HCT116 (cell line): ENCODE data around the gene LTBR. TPM values are rescaled to one million over a fixed set of nuclear protein-coding genes. Genes with fewer than 3 reads are reported as not detected.

Source experiments
- ATAC-seq: fragments of 200-7000 bp; cut with Tn5 transposase; 2 replicates; pipeline ENCODE4 v1.9.1; 2020; ENCODE audit warnings: mild to moderate bottlenecking, moderate library complexity
- BruUV-seq: library from RNA; stranded (reverse); fragments of 400-500 nt; replicated peaks from 2 replicates; lab custom pipeline; 2021; lab: Mats Ljungman, UMichigan
- CTCF ChIA-PET: fragments of 300-600 bp; sonication (Branson Sonifier 250); formaldehyde crosslinking; loops from one replicate; lab custom pipeline; 2021; ENCODE audit warnings: antibody characterized with exemption; lab: Charles Lee
- POLR2A ChIA-PET: fragments of 300-600, 350-600 bp; sonication (Branson Sonifier 250); formaldehyde crosslinking; loops from one replicate; lab custom pipeline; 2021; ENCODE audit warnings: antibody characterized with exemption; lab: Charles Lee
- RAD21 ChIA-PET, 2 experiments: fragments of 300-600 bp; sonication (Branson Sonifier 250); formaldehyde crosslinking; loops; one replicate each; lab custom pipeline; 2023; ENCODE audit warnings: low total read pairs in 2 of 2; ENCODE audit not compliant: uncharacterized antibody in 2 of 2, unreplicated experiment in 2 of 2, low non-redundant PET in 1 of 2; lab: Charles Lee
- DNase-seq: peaks from one replicate; pipeline ENCODE4 v3.0.0-alpha.2; 2010; ENCODE audit warnings: low read depth, low spot score
- H2AFZ ChIP-seq: fragments of 200-600 bp; shearing (Covaris generic), sonication (generic); 2 replicates; pipeline ENCODE4 v1.6.1; 2017; ENCODE audit warnings: low read depth, mixed run types, mixed read lengths, antibody characterized with exemption, low read length; ENCODE audit not compliant: poor library complexity, severe bottlenecking
- H3K27ac ChIP-seq: 2 replicates; pipeline ENCODE4 v1.5.1; 2012; ENCODE audit warnings: low read depth, low read length
- H3K27me3 ChIP-seq: fragments of 200-600 bp; sonication (generic); 2 replicates; pipeline ENCODE4 v1.6.1; 2016; ENCODE audit warnings: mixed run types, low read length, mixed read lengths; ENCODE audit not compliant: insufficient read depth
- H3K36me3 ChIP-seq, 2 experiments: fragments of 200-500 bp in 1 of 2; fragments of 200-600 bp in 1 of 2; sonication (Bioruptor generic) in 1 of 2; sonication (generic) in 1 of 2; 2 replicates each; pipeline versions ENCODE4 v1.5.1 to v1.6.1; 2014 to 2016; ENCODE audit warnings: low read length in 2 of 2, inconsistent platforms in 1 of 2, mixed read lengths in 1 of 2, mixed run types in 1 of 2; ENCODE audit not compliant: insufficient read depth in 2 of 2, control insufficient read depth in 1 of 2
- H3K4me1 ChIP-seq, 2 experiments: fragments of 200-600 bp in 1 of 2; sonication (generic) in 1 of 2; 2 replicates each; pipeline versions ENCODE4 v1.5.1 to v1.6.1; 2012 to 2017; ENCODE audit warnings: low read length in 2 of 2, inconsistent platforms in 1 of 2, mild to moderate bottlenecking in 1 of 2, mixed read lengths in 1 of 2, mixed run types in 1 of 2, moderate library complexity in 1 of 2; ENCODE audit not compliant: insufficient read depth in 2 of 2, control insufficient read depth in 1 of 2
- H3K4me2 ChIP-seq: fragments of 200-600 bp; sonication (generic); 2 replicates; pipeline ENCODE4 v1.6.1; 2017; ENCODE audit warnings: mixed run types, low read length, mixed read lengths
- H3K4me3 ChIP-seq, 2 experiments: fragments of 200-600 bp in 1 of 2; sonication (generic) in 1 of 2; replicated peaks in 1 of 2; 2 replicates each; pipeline ENCODE4 v1.5.1; 2011 to 2016; ENCODE audit warnings: low read length in 2 of 2, control low read depth in 1 of 2, low read depth in 1 of 2, mild to moderate bottlenecking in 1 of 2, mixed read lengths in 1 of 2, mixed run types in 1 of 2
- H3K79me2 ChIP-seq: fragments of 200-600 bp; sonication (generic); 2 replicates; pipeline ENCODE4 v1.6.1; 2017; ENCODE audit warnings: mild to moderate bottlenecking, mixed run types, low read length, moderate library complexity, mixed read lengths; ENCODE audit not compliant: insufficient read depth
- H3K9ac ChIP-seq: fragments of 200-600 bp; sonication (generic); 2 replicates; pipeline ENCODE4 v1.6.1; 2016; ENCODE audit warnings: low read length, mixed read lengths
- H3K9me2 ChIP-seq: fragments of 200-600 bp; sonication (generic), shearing (Covaris generic); 2 replicates; pipeline ENCODE4 v1.6.1; 2017; ENCODE audit warnings: mixed run types, mild to moderate bottlenecking, moderate library complexity; ENCODE audit not compliant: insufficient read depth
- H3K9me3 ChIP-seq, 2 experiments: fragments of 200-500 bp in 1 of 2; fragments of 200-600 bp in 1 of 2; sonication (Bioruptor generic) in 1 of 2; sonication (generic) in 1 of 2; 2 replicates each; pipeline ENCODE4 v1.6.1; 2014 to 2017; ENCODE audit warnings: low read length in 2 of 2, mixed read lengths in 2 of 2, inconsistent platforms in 1 of 2, low read depth in 1 of 2, mild to moderate bottlenecking in 1 of 2, mixed run types in 1 of 2, moderate library complexity in 1 of 2; ENCODE audit not compliant: control insufficient read depth in 1 of 2, insufficient read depth in 1 of 2
- H4K20me1 ChIP-seq: fragments of 200-600 bp; sonication (generic), shearing (Covaris generic); 2 replicates; pipeline ENCODE4 v1.6.1; 2017; ENCODE audit warnings: mixed run types, mild to moderate bottlenecking, moderate library complexity; ENCODE audit not compliant: insufficient read depth
- ATF3 ChIP-seq: IDR thresholded peaks from 2 replicates; pipeline ENCODE4 v1.6.1; 2012
- CEBPB ChIP-seq: IDR thresholded peaks from 2 replicates; pipeline ENCODE4 v1.6.1; 2012; ENCODE audit warnings: low read depth
- EGR1 ChIP-seq: IDR thresholded peaks from 2 replicates; pipeline ENCODE4 v1.6.1; 2012; ENCODE audit warnings: low read depth
- EZH2 ChIP-seq: fragments of 200-600 bp; sonication (generic); IDR thresholded peaks from 2 replicates; pipeline ENCODE4 v1.6.1; 2017; ENCODE audit warnings: antibody characterized with exemption, mixed run types
- FOSL1 ChIP-seq: IDR thresholded peaks from 2 replicates; pipeline ENCODE4 v1.6.1; 2012; ENCODE audit warnings: low read depth
- POLR2A ChIP-seq: IDR thresholded peaks from 2 replicates; pipeline ENCODE4 v1.7.0; 2011; ENCODE audit warnings: borderline replicate concordance; ENCODE audit not compliant: insufficient read depth, insufficient read length; ENCODE audit errors: extremely low read depth
- RAD21 ChIP-seq: IDR thresholded peaks from 2 replicates; pipeline ENCODE4 v1.6.1; 2012; ENCODE audit warnings: low read depth, mild to moderate bottlenecking
- SIN3A ChIP-seq: IDR thresholded peaks from 2 replicates; pipeline ENCODE4 v1.6.1; 2012; ENCODE audit warnings: low read depth
- SRF ChIP-seq: IDR thresholded peaks from 2 replicates; pipeline ENCODE4 v1.6.1; 2012; ENCODE audit warnings: low read depth
- TCF7L2 ChIP-seq: IDR thresholded peaks from 2 replicates; pipeline ENCODE4 v1.7.0; 2011; ENCODE audit warnings: borderline replicate concordance, inconsistent platforms; ENCODE audit not compliant: insufficient read depth, insufficient read length; ENCODE audit errors: extremely low read depth
- YY1 ChIP-seq: IDR thresholded peaks from 2 replicates; pipeline ENCODE4 v1.6.1; 2011; ENCODE audit warnings: low read length, low read depth, moderate library complexity, mild to moderate bottlenecking; ENCODE audit not compliant: insufficient replicate concordance; ENCODE audit errors: extremely low read depth
- ZBTB33 ChIP-seq: IDR thresholded peaks from 2 replicates; pipeline ENCODE4 v1.6.1; 2011; ENCODE audit warnings: mild to moderate bottlenecking, low read length, moderate library complexity; ENCODE audit not compliant: insufficient replicate concordance; ENCODE audit errors: extremely low read depth
- intact Hi-C: fragments of 100-400 bp; cut with micrococcal nuclease; formaldehyde crosslinking; loops from 2 replicates; pipeline ENCODE4 v1.10.0; 2022
- total RNA-seq: library from RNA; stranded (reverse); gene quantifications from one replicate; pipeline ENCODE4 v1.2.1, GENCODE V29; 2021; ENCODE audit not compliant: unreplicated experiment
- TF ChIP-seq, protein P1 (sequence below): IDR thresholded peaks from 2 replicates; pipeline ENCODE4 v1.6.1; 2012; ENCODE audit warnings: low read depth

Gene LTBR
- total RNA-seq, 1 experiment from 2014 or later = 128 TPM

- TF ChIP-seq ZBTB33 = no peak
- TF ChIP-seq POLR2A = peak; percentile 36
Observed at GRCh38 chr12:6376079-6376869, 7.7 kb upstream of the LTBR start (continued).

- intact Hi-C loops = loop anchor here (2.0 kb wide), 1 partner anchor 40 kb away; no protein-coding TSS in a partner anchor
- RAD21 ChIA-PET = interaction anchor here in 1 of 2 experiments (1.5 kb wide), 1 partner anchor 41 kb away, joined by 7 read pairs; no protein-coding TSS in a partner anchor
- no TSS peak for BruUV-seq
- TF ChIP-seq EGR1 = no peak
- TF ChIP-seq POLR2A = no peak
- TF ChIP-seq TCF7L2 = no peak
- TF ChIP-seq YY1 = no peak
- TF ChIP-seq CEBPB = no peak
- TF ChIP-seq ZBTB33 = no peak
- no peak for TF ChIP-seq ATF3
- TF ChIP-seq SIN3A = no peak
- TF ChIP-seq, protein P1, sequence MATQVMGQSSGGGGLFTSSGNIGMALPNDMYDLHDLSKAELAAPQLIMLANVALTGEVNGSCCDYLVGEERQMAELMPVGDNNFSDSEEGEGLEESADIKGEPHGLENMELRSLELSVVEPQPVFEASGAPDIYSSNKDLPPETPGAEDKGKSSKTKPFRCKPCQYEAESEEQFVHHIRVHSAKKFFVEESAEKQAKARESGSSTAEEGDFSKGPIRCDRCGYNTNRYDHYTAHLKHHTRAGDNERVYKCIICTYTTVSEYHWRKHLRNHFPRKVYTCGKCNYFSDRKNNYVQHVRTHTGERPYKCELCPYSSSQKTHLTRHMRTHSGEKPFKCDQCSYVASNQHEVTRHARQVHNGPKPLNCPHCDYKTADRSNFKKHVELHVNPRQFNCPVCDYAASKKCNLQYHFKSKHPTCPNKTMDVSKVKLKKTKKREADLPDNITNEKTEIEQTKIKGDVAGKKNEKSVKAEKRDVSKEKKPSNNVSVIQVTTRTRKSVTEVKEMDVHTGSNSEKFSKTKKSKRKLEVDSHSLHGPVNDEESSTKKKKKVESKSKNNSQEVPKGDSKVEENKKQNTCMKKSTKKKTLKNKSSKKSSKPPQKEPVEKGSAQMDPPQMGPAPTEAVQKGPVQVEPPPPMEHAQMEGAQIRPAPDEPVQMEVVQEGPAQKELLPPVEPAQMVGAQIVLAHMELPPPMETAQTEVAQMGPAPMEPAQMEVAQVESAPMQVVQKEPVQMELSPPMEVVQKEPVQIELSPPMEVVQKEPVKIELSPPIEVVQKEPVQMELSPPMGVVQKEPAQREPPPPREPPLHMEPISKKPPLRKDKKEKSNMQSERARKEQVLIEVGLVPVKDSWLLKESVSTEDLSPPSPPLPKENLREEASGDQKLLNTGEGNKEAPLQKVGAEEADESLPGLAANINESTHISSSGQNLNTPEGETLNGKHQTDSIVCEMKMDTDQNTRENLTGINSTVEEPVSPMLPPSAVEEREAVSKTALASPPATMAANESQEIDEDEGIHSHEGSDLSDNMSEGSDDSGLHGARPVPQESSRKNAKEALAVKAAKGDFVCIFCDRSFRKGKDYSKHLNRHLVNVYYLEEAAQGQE = no peak
- no peak for TF ChIP-seq FOSL1
- no peak for TF ChIP-seq SRF
- TF ChIP-seq RAD21 = no peak
- TF ChIP-seq EZH2 = no peak
Observed at GRCh38 chr12:6376870-6377666, 6.9 kb upstream of the LTBR start.

More at GRCh38 chr12:6376870-6377666, 6.9 kb upstream of the LTBR start:
- H4K20me1 ChIP-seq = no peaks in the 10 kb centered on the region
- H3K27me3 ChIP-seq = no peaks in the 10 kb centered on the region
- H3K9ac ChIP-seq = peak overlapping the region; percentile 73
- peak overlapping the region; percentile 91 for H3K4me2 ChIP-seq
- ChIA-PET POLR2A (interaction anchor here (0.8 to 1.3 kb wide), 2 partner anchors 38 to 41 kb away, joined by 3 read pairs; no protein-coding TSS in a partner anchor), CTCF (interaction anchor here (1.0 kb wide), 1 partner anchor 9 kb away, joined by 3 read pairs; no protein-coding TSS in a partner anchor)
- no peaks in the 10 kb centered on the region for H3K9me2 ChIP-seq
- H3K9me3 ChIP-seq = no peaks in the 10 kb centered on the region
- H3K27ac ChIP-seq = peak overlapping the region; percentile 100
- no peak for DNase-seq
- peaks cover 61 to 70% of the 10 kb centered on the region in 2 experiments for H3K4me1 ChIP-seq
- peak overlapping the region; percentile 54 to 58 for H3K4me3 ChIP-seq
- no peak for ATAC-seq
- H3K36me3 ChIP-seq = no peaks in the 10 kb centered on the region
- no peak overlapping the region for H2AFZ ChIP-seq
- peaks cover 29% of the 10 kb centered on the region for H3K79me2 ChIP-seq
